Right lobe of liver (tissue), 4 donors: ENCODE data around the gene HABP4.

Experiments used
- CTCF ChIP-seq, 4 donors: fragments of 200-600 bp in 3 of 4; fragments of 450-650 bp in 1 of 4; IDR thresholded peaks; one replicate each; pipeline versions ENCODE4 v1.5.1 to v1.8.0; 2016 to 2022; ENCODE audit warnings: antibody characterized with exemption in 4 of 4, mild to moderate bottlenecking in 2 of 4
- POLR2A ChIP-seq: fragments of 450-650 bp; IDR thresholded peaks from one replicate; pipeline ENCODE4 v1.6.1; 2017; ENCODE audit warnings: antibody characterized with exemption, mild to moderate bottlenecking
- donor health status: DM: no; HTN: no; CAD: no.
- donor health status: DM: no; HTN: no; CAD: no.
- donor health status: DM: no; HTN: yes; CAD: no.

GRCh38 chr9:96411129-96411838 is 38.7 kb upstream of the HABP4 start:
- no peak for TF ChIP-seq CTCF (IDR thresholded peaks at IDR 0.05)
- no peak for TF ChIP-seq POLR2A
